Left ventricle myocardium inferior (tissue), 1 donor: ENCODE results near the gene SNN. TPM values are rescaled to one million over a fixed set of nuclear protein-coding genes. Genes with fewer than 3 reads are reported as not detected.
A peak's percentile ranks its signal among the peaks of the same experiment; 100 is the strongest.

Experiments used
- DNase-seq: peaks from one replicate; pipeline ENCODE4 v3.0.0-alpha.2; 2020
- H3K27ac ChIP-seq: fragments of 200-600 bp; replicated peaks from 2 replicates; pipeline ENCODE4 v1.8.0; 2021
- H3K27me3 ChIP-seq: fragments of 200-600 bp; 2 replicates; pipeline ENCODE4 v1.8.0; 2021; ENCODE audit warnings: low read depth
- H3K36me3 ChIP-seq: fragments of 200-600 bp; 2 replicates; pipeline ENCODE4 v1.8.0; 2021
- H3K4me1 ChIP-seq: fragments of 200-600 bp; 2 replicates; pipeline ENCODE4 v1.8.0; 2021
- H3K4me3 ChIP-seq: fragments of 200-600 bp; 2 replicates; pipeline ENCODE4 v1.8.0; 2021; ENCODE audit warnings: mild to moderate bottlenecking, moderate library complexity
- H3K9me3 ChIP-seq: fragments of 200-600 bp; replicated peaks from 2 replicates; pipeline ENCODE4 v1.8.0; 2021
- intact Hi-C: fragments of 100-400 bp; cut with micrococcal nuclease; formaldehyde crosslinking; loops from one replicate; pipeline ENCODE4 v1.11.0; 2022
- total RNA-seq: library from RNA; stranded (reverse); fragmentation: NEBNext Ultra II Directional; extraction: Animal tissue kit (Norgen Biotek cat#: 25700); gene quantifications from one replicate; pipeline ENCODE4 v1.2.1, GENCODE V29; 2021
- TF ChIP-seq, protein P1 (sequence below): fragments of 200-600 bp; IDR thresholded peaks from 2 replicates; pipeline ENCODE4 v1.8.0; 2021; ENCODE audit warnings: antibody characterized with exemption, mild to moderate bottlenecking, borderline replicate concordance
- donor health status: DM: no; HTN: yes; CAD: no; lungs with severe emphysema.

The SNN gene
- total RNA-seq, 1 donor from 2014 or later, result 28.2 TPM

DNA sequence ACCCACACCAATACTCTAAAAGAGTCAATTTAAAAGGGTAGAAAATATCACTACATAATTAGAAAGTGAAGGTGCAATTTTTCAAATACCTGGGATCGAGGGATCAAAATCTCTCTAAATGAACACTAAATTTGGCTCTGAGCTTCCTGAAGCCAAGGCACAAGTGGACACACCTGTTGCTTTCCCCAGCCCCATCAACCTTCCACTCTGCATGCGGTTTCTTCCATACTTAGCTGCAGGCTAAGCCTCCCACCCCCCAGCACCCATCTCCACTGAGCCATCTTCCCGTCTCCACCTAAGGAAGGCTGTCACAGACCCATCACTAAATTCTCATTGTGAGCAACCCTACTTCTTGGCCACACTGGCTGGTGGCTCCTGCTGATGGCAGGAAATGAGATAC lies 43.9 kb downstream of the SNN start:
- H3K27me3 ChIP-seq, result no peaks in the 10 kb centered on the region
- no peaks in the 10 kb centered on the region for H3K9me3 ChIP-seq
- H3K27ac ChIP-seq, result peak overlapping the region; percentile 9
- DNase-seq, result no peak
- peaks cover 39% of the 10 kb centered on the region for H3K4me1 ChIP-seq
- peaks cover 21% of the 10 kb centered on the region for H3K36me3 ChIP-seq
- TF ChIP-seq, protein P1, sequence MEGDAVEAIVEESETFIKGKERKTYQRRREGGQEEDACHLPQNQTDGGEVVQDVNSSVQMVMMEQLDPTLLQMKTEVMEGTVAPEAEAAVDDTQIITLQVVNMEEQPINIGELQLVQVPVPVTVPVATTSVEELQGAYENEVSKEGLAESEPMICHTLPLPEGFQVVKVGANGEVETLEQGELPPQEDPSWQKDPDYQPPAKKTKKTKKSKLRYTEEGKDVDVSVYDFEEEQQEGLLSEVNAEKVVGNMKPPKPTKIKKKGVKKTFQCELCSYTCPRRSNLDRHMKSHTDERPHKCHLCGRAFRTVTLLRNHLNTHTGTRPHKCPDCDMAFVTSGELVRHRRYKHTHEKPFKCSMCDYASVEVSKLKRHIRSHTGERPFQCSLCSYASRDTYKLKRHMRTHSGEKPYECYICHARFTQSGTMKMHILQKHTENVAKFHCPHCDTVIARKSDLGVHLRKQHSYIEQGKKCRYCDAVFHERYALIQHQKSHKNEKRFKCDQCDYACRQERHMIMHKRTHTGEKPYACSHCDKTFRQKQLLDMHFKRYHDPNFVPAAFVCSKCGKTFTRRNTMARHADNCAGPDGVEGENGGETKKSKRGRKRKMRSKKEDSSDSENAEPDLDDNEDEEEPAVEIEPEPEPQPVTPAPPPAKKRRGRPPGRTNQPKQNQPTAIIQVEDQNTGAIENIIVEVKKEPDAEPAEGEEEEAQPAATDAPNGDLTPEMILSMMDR, result no peak
- H3K4me3 ChIP-seq, result no peak overlapping the region
- intact Hi-C loops, result loop anchor here (10.0 kb wide), 1 partner anchor 177 kb away; no protein-coding TSS in a partner anchor

DNA sequence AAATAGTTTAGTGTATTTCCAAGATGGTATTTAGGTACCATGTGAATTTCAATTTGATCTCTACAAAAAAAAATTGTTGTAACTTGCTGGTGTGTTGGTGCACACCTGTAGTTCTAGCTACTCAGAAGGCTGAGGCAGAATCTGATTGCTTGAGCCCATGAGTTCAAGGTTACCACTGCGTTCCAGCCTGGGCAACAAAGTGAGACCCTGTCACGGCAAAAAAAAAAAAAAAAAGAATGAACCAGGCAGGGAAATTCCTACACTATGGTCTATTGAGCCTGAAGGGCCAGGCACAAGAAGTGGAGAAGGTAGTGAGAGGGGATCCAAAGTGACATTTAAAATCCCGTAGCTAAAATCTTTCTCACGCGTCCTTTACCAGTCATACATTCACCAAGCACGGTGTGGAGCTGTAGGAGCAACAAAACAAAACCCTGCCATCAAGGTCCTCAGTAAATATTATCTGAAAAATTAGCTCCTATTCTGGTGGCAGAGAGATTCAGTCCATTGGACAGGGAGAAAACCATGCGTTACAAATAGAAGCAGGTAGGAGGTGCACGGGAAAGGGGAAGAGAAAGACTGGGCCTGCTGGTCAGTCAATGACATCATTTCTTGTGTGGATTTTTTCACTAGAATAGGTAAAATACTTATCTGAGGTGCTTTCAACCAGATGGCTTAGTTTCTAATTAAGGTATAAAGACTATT lies 47.1 kb downstream of the SNN start:
- peaks cover 39% of the 10 kb centered on the region for H3K36me3 ChIP-seq
- H3K27ac ChIP-seq, result peak overlapping the region; percentile 27
- TF ChIP-seq, protein P1, result no peak
- H3K4me1 ChIP-seq, result peaks cover 37% of the 10 kb centered on the region
- H3K27me3 ChIP-seq, result no peaks in the 10 kb centered on the region
- no peaks in the 10 kb centered on the region for H3K9me3 ChIP-seq
- intact Hi-C loops, result loop anchor here (5.0 to 10.0 kb wide), 2 partner anchors 181 to 318 kb away; no protein-coding TSS in a partner anchor
- DNase-seq, result no peak
- H3K4me3 ChIP-seq, result no peak overlapping the region

DNA sequence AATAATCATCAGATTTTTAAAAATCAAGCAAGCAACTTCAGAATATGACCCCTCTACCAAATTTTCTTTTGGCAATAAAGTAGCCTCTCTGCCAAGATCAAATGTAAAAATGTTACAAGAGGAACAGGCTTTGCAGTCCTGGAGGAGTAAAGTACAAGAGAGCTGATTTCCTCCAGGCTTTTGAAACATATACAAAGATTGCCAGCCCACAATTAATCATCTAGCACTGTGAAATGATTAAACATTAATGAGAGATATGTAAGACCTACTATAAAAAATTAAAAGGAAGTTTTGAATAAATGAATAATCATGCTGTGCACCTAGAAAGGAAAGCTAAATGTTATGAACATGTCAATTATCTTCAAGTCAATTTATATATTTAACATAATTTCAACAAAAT lies 48.1 kb downstream of the SNN start:
- Histone ChIP-seq H3K9me3 (no peaks in the 10 kb centered on the region), H3K27me3 (no peaks in the 10 kb centered on the region), H3K36me3 (peaks cover 45% of the 10 kb centered on the region), H3K27ac (no peak overlapping the region), H3K4me1 (peaks cover 29% of the 10 kb centered on the region), H3K4me3 (no peak overlapping the region)
- intact Hi-C loops, result loop anchor here (5.0 to 10.0 kb wide), 2 partner anchors 182 to 319 kb away; no protein-coding TSS in a partner anchor
- TF ChIP-seq, protein P1, result no peak
- no peak for DNase-seq

DNA sequence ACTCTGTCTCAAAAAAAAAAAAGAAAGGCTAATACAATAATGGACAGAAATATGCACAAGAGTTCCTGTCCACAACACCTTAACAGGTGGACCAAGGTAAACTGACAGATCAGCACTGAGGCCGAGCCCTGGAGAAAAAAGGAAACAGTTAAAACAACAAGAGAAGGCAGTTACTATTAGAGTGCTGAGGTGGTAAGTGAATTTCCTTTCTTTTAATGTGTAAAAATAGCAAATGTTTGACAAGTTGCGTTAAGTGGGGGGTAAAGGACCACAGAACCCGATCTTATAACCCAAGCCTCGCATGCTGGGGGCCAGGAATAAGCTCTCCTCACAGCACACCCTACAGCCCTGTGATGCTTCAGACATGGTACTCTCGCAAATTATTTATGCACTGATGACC lies 49.6 kb downstream of the SNN start:
- Histone ChIP-seq H3K4me1 (peaks cover 31% of the 10 kb centered on the region), H3K27me3 (no peaks in the 10 kb centered on the region), H3K4me3 (no peak overlapping the region), H3K36me3 (peaks cover 59% of the 10 kb centered on the region), H3K9me3 (no peaks in the 10 kb centered on the region), H3K27ac (no peak overlapping the region)
- intact Hi-C loops, result loop anchor here (5.0 to 10.0 kb wide), 2 partner anchors 183 to 321 kb away; no protein-coding TSS in a partner anchor
- no peak for DNase-seq
- TF ChIP-seq, protein P1, result no peak

DNA sequence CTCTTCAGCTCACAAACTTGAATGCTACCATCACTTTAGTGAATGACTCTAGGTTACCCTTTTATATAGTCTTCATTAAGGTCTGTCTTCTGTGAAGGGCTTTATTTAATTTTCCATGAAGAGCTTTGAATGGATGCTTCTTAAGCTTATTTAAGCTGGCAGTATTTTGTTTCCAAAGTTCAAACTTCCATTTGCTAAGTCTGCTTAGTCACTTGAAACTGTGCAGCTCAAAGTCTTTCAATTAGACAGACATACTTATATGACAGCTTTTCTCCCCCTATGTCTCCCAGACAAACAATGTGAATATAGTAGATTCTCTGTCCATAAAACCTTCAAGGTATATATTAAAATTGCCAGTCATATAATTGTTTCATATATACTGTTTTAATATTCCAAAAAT lies 50.9 kb downstream of the SNN start:
- Histone ChIP-seq H3K36me3 (peaks cover 69% of the 10 kb centered on the region), H3K27ac (peak overlapping the region; percentile 4), H3K4me1 (peaks cover 31% of the 10 kb centered on the region), H3K4me3 (no peak overlapping the region), H3K9me3 (no peaks in the 10 kb centered on the region), H3K27me3 (no peaks in the 10 kb centered on the region)
- intact Hi-C loops, result loop anchor here (5.0 to 10.0 kb wide), 2 partner anchors 184 to 322 kb away; no protein-coding TSS in a partner anchor
- no peak for DNase-seq
- TF ChIP-seq, protein P1, result no peak
